Suprapubic skin (tissue), 4 donors: ENCODE data around the gene AP2M1.

Experiments
- CTCF ChIP-seq, 2 donors: fragments of 200-600 bp in 1 of 2; fragments of 450-650 bp in 1 of 2; sonication (generic) in 1 of 2; IDR thresholded peaks; one replicate each; pipeline ENCODE4 v1.5.1; 2016 to 2019; ENCODE audit warnings: antibody characterized with exemption in 2 of 2, mild to moderate bottlenecking in 1 of 2, moderate library complexity in 1 of 2
- POLR2A ChIP-seq, 2 donors: fragments of 450-650 bp; IDR thresholded peaks; one replicate each; pipeline ENCODE4 v1.6.1; 2017; ENCODE audit warnings: antibody characterized with exemption in 2 of 2, mild to moderate bottlenecking in 2 of 2, moderate library complexity in 2 of 2
- POLR2AphosphoS5 ChIP-seq, 3 donors: sonication (generic); formaldehyde crosslinking; IDR thresholded peaks; one replicate each; pipeline ENCODE4 v1.6.1; 2017; ENCODE audit warnings: antibody characterized with exemption in 3 of 3

- TF ChIP-seq CTCF (IDR thresholded peaks at IDR 0.05) (no peak), POLR2A (IDR thresholded peaks at IDR 0.05) (no peak), POLR2AphosphoS5 (IDR thresholded peaks at IDR 0.05) (no peak)
These were observed 390 bp upstream of the AP2M1 start for GRCh38 chr3:184174284-184174645.
